OCI-LY7 (cell line): Measurements from ENCODE around the gene TM7SF2.

Source experiments
- CTCF ChIP-seq: fragments of 200-600 bp; sonication (generic); conservative IDR thresholded peaks from 2 replicates; pipeline ENCODE4 v1.5.1; 2014; ENCODE audit warnings: mild to moderate bottlenecking, antibody characterized with exemption, low read length, moderate library complexity, mixed read lengths
- EZH2phosphoT487 ChIP-seq: fragments of 200-600 bp; sonication (generic); IDR thresholded peaks from 2 replicates; pipeline ENCODE4 v1.6.1; 2018; ENCODE audit warnings: low read depth, borderline replicate concordance, mild to moderate bottlenecking, mixed run types, antibody characterized with exemption, low read length, moderate library complexity, mixed read lengths

DNA sequence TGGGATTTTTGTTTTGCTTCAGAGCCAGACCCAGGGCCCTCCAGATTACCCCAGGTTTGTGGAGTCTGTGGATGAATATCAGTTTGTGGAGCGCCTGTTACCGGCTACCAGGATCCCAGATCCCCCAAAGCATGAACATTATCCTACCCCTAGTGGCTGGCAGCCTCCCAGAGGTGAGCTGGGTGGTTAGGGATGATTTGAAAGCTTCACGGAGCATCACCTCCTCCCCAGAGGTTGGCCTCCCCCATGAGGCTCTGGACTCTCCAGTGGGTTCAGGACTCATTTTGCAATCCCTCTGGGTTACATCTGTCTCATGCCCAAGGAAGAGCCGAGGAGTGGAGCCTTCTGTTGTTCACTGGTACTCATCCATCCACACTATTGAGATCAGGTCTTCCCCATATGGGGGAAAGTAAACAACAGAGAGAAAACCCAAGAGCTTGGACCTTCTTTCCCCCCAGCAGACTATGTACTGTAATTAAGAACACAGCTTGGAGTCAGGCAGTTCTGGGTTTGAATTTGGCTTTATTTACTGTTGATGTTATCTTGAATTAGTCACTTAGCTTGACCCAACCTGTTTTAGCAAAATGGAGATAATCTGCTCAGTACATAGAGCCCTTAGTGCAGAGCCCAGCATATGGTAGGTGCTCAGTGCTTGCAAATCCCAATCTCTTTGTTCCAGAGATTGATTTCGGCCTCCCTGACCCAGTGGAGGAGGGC, 13.0 kb downstream of the TM7SF2 start:
- TF ChIP-seq EZH2phosphoT487: no peak
- no peak for TF ChIP-seq CTCF
